H9 (cell line): ENCODE results near the gene AHNAK. TPM values are rescaled to one million over a fixed set of nuclear protein-coding genes. Genes with fewer than 3 reads are reported as not detected.

Experiments used
- DNase-seq: peaks from one replicate; pipeline ENCODE4 v3.0.0-alpha.2; 2017
- H2AFZ ChIP-seq: one replicate; pipeline ENCODE4 v1.6.1; 2013; ENCODE audit warnings: mild to moderate bottlenecking, low read length, control low read depth, moderate library complexity
- H2AK5ac ChIP-seq: 2 replicates; pipeline ENCODE4 v1.6.1; 2013; ENCODE audit warnings: low read length, control low read depth, mixed read lengths; ENCODE audit not compliant: insufficient read length
- H2BK120ac ChIP-seq: one replicate; pipeline ENCODE4 v1.6.1; 2013; ENCODE audit warnings: low read depth, mild to moderate bottlenecking, low read length, control low read depth, inconsistent platforms; ENCODE audit not compliant: poor library complexity, severe bottlenecking
- H2BK12ac ChIP-seq: 2 replicates; pipeline ENCODE4 v1.6.1; 2013; ENCODE audit warnings: low read length, control low read depth, mixed read lengths, low read depth; ENCODE audit not compliant: insufficient read length
- H2BK15ac ChIP-seq: 2 replicates; pipeline ENCODE4 v1.6.1; 2013; ENCODE audit warnings: low read depth, low read length, control low read depth
- H2BK20ac ChIP-seq: one replicate; pipeline ENCODE4 v1.6.1; 2013; ENCODE audit warnings: low read depth, mild to moderate bottlenecking, low read length, control low read depth, inconsistent platforms; ENCODE audit not compliant: poor library complexity, severe bottlenecking
- H2BK5ac ChIP-seq: 2 replicates; pipeline ENCODE4 v1.6.1; 2013; ENCODE audit warnings: low read length, control low read depth, mixed read lengths; ENCODE audit not compliant: insufficient read length
- H3K14ac ChIP-seq: 2 replicates; pipeline ENCODE4 v1.6.1; 2013; ENCODE audit warnings: low read length, control low read depth; ENCODE audit not compliant: insufficient read depth
- H3K18ac ChIP-seq: 2 replicates; pipeline ENCODE4 v1.6.1; 2013; ENCODE audit warnings: low read depth, mild to moderate bottlenecking, mixed read lengths, low read length, control low read depth; ENCODE audit not compliant: insufficient read length
- H3K23ac ChIP-seq: 2 replicates; pipeline ENCODE4 v1.6.1; 2013; ENCODE audit warnings: low read length, control low read depth, mixed read lengths, low read depth; ENCODE audit not compliant: insufficient read length
- H3K23me2 ChIP-seq: 2 replicates; pipeline ENCODE4 v1.6.1; 2013; ENCODE audit warnings: low read depth, mild to moderate bottlenecking, mixed read lengths, low read length, control low read depth; ENCODE audit not compliant: insufficient read length, poor library complexity, severe bottlenecking
- H3K27ac ChIP-seq: 2 replicates; pipeline ENCODE4 v1.5.1; 2013; ENCODE audit warnings: low read length, control low read depth, mixed read lengths, low read depth; ENCODE audit not compliant: insufficient read length
- H3K27me3 ChIP-seq: 2 replicates; pipeline ENCODE4 v1.6.1; 2013; ENCODE audit warnings: low read length, control low read depth, inconsistent platforms; ENCODE audit not compliant: insufficient read depth
- H3K4ac ChIP-seq: 2 replicates; pipeline ENCODE4 v1.6.1; 2013; ENCODE audit warnings: low read depth, mild to moderate bottlenecking, control low read depth, inconsistent platforms, low read length, moderate library complexity
- H3K4me1 ChIP-seq: 2 replicates; pipeline ENCODE4 v1.6.1; 2013; ENCODE audit warnings: low read length, control low read depth, inconsistent platforms; ENCODE audit not compliant: insufficient read depth
- H3K4me2 ChIP-seq: 2 replicates; pipeline ENCODE4 v1.6.1; 2013; ENCODE audit warnings: low read length, control low read depth, mixed read lengths; ENCODE audit not compliant: insufficient read length, insufficient read depth
- H3K56ac ChIP-seq: 2 replicates; pipeline ENCODE4 v1.6.1; 2013; ENCODE audit warnings: low read depth, mild to moderate bottlenecking, mixed read lengths, low read length, control low read depth; ENCODE audit not compliant: insufficient read length
- H3K79me1 ChIP-seq: 2 replicates; pipeline ENCODE4 v1.6.1; 2013; ENCODE audit warnings: low read depth, mild to moderate bottlenecking, moderate library complexity, low read length, control low read depth, inconsistent platforms; ENCODE audit not compliant: insufficient read depth, poor library complexity, severe bottlenecking
- H3K79me2 ChIP-seq: 2 replicates; pipeline ENCODE4 v1.6.1; 2013; ENCODE audit warnings: low read length, control low read depth, inconsistent platforms; ENCODE audit not compliant: insufficient read depth
- H3K9ac ChIP-seq: 2 replicates; pipeline ENCODE4 v1.6.1; 2013; ENCODE audit warnings: low read length, control low read depth, mixed read lengths; ENCODE audit not compliant: insufficient read length; ENCODE audit errors: extremely low read depth
- H3K9me3 ChIP-seq: one replicate; pipeline ENCODE4 v1.6.1; 2013; ENCODE audit warnings: low read depth, low read length, inconsistent platforms; ENCODE audit not compliant: control insufficient read depth
- H3T11ph ChIP-seq: one replicate; pipeline ENCODE4 v1.6.1; 2013; ENCODE audit warnings: mild to moderate bottlenecking, low read length, control low read depth, inconsistent platforms
- H4K20me1 ChIP-seq: one replicate; pipeline ENCODE4 v1.6.1; 2013; ENCODE audit not compliant: control insufficient read depth, insufficient read length, insufficient read depth
- H4K5ac ChIP-seq: 2 replicates; pipeline ENCODE4 v1.6.1; 2013; ENCODE audit warnings: low read depth, mild to moderate bottlenecking, mixed read lengths, low read length, control low read depth; ENCODE audit not compliant: insufficient read length
- H4K8ac ChIP-seq: replicated peaks from 2 replicates; pipeline ENCODE4 v1.6.1; 2013; ENCODE audit warnings: low read length, control low read depth, mixed read lengths, low read depth; ENCODE audit not compliant: insufficient read length
- H4K91ac ChIP-seq: 2 replicates; pipeline ENCODE4 v1.6.1; 2013; ENCODE audit warnings: low read depth, mild to moderate bottlenecking, moderate library complexity, mixed read lengths, low read length, control low read depth; ENCODE audit not compliant: insufficient read length
- H3K27ac Mint-ChIP-seq, 3 experiments: 2 replicates in 2 of 3; 3 replicates in 1 of 3; pipeline ENCODE4 v1.8.0; 2020 to 2021; ENCODE audit warnings: mixed read lengths in 3 of 3, mild to moderate bottlenecking in 1 of 3, moderate library complexity in 1 of 3
- H3K27me3 Mint-ChIP-seq: 2 replicates; pipeline ENCODE4 v1.8.0; 2021; ENCODE audit warnings: low read depth, mild to moderate bottlenecking, moderate library complexity, mixed read lengths
- H3K36me3 Mint-ChIP-seq, 3 experiments: 2 replicates in 2 of 3; 3 replicates in 1 of 3; pipeline ENCODE4 v1.8.0; 2020 to 2021; ENCODE audit warnings: low read depth in 3 of 3, mixed read lengths in 3 of 3; ENCODE audit not compliant: insufficient read depth in 1 of 3
- H3K4me1 Mint-ChIP-seq, 2 experiments: 2 replicates each; pipeline ENCODE4 v1.8.0; 2020; ENCODE audit warnings: mixed read lengths in 2 of 2
- H3K4me3 Mint-ChIP-seq, 2 experiments: 2 replicates in 1 of 2; 3 replicates in 1 of 2; pipeline ENCODE4 v1.8.0; 2020 to 2021; ENCODE audit warnings: mild to moderate bottlenecking in 2 of 2, mixed read lengths in 2 of 2, moderate library complexity in 1 of 2
- H3K9me3 Mint-ChIP-seq, 2 experiments: 2 replicates in 1 of 2; 3 replicates in 1 of 2; pipeline ENCODE4 v1.8.0; 2020; ENCODE audit warnings: mild to moderate bottlenecking in 2 of 2, mixed read lengths in 2 of 2, moderate library complexity in 1 of 2
- CTCF ChIP-seq: fragments of 200-600 bp; sonication (generic); conservative IDR thresholded peaks from 3 replicates; pipeline ENCODE4 v1.8.0; 2021; ENCODE audit warnings: antibody characterized with exemption, mild to moderate bottlenecking
- WGBS: extraction: QIAGEN DNeasy Blood & Tissue Kit; methylation state at CpG from one replicate; pipeline ENCODE4 v1.1.7; 2013; ENCODE audit warnings: missing lambda C conversion rate, low lambda C conversion rate, mixed read lengths; ENCODE audit not compliant: insufficient read length; ENCODE audit errors: extremely low coverage; 5-methylcytosine and 5-hydroxymethylcytosine counted together
- total RNA-seq: library from RNA; stranded (reverse); gene quantifications from 2 replicates; pipeline ENCODE4 v1.2.1, GENCODE V29; 2021

Gene AHNAK
- total RNA-seq, 1 experiment from 2014 or later = 15.2 TPM

DNA sequence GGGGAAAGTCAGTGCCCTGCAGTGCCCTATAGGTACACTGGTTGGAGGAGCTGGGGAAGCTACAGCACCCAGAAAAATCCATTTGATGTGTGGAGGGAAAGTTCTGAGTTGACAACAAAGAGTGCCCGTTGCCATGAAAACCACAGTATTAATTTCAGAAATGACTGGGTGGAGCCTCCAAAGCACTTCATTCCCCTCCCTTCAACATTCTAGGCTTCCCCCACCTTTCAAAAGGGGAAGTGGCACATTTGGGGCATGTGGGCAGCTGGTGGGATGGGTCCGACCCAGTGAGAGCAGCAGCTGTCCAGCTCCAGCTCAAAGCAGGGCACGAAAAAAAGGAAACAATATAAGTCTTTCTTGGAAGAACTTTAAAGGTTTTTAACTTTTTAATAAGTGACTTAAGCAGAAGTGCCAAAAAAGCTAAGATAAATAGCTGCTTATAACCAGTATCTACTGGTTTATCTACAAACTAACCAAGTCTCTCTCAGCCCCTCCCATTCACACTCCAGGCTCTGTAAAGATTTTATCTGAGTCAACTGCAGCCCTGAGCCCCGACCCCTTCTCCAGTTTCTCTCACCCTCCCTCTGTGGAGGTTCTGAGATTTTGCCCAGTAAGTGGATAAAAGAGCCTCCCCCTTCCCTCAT lies 9.0 kb upstream of the AHNAK start:
- no peak overlapping the region for H3K4ac ChIP-seq
- H2AFZ ChIP-seq = no peak overlapping the region
- peaks cover 67 to 80% of the 10 kb centered on the region in 2 experiments for H3K4me1 Mint-ChIP-seq
- H3K23me2 ChIP-seq = no peaks in the 10 kb centered on the region
- H3K79me2 ChIP-seq = no peaks in the 10 kb centered on the region
- peaks cover 2% of the 10 kb centered on the region for H4K20me1 ChIP-seq
- no peak overlapping the region for H2BK120ac ChIP-seq
- DNase-seq = no peak
- H3K27me3 Mint-ChIP-seq = peaks cover 10% of the 10 kb centered on the region
- no peak overlapping the region for H4K8ac ChIP-seq
- no peak overlapping the region for H2AK5ac ChIP-seq
- H2BK20ac ChIP-seq = no peak overlapping the region
- no peak overlapping the region for H3K9ac ChIP-seq
- H3T11ph ChIP-seq = no peak overlapping the region
- no peak overlapping the region for H4K91ac ChIP-seq
- no peak overlapping the region for H3K18ac ChIP-seq
- no peak overlapping the region for H3K27ac ChIP-seq
- no peaks in the 10 kb centered on the region for H3K9me3 ChIP-seq
- H3K36me3 Mint-ChIP-seq = peaks cover 23 to 53% (median 40%) of the 10 kb centered on the region in 3 experiments
- WGBS = no CpG with 5 or more reads among the region's 4 CpGs
- H2BK15ac ChIP-seq = no peak overlapping the region
- H2BK12ac ChIP-seq = no peak overlapping the region
- peaks cover 22% of the 10 kb centered on the region; the same call in 1 of the 2 replicates for H3K4me1 ChIP-seq
- no peak overlapping the region for H4K5ac ChIP-seq
- H3K4me3 Mint-ChIP-seq = peak overlapping the region in 1 of 2 experiments; percentile 51; a peak in 1 of 5 replicates
- H3K27me3 ChIP-seq = no peaks in the 10 kb centered on the region
- H3K79me1 ChIP-seq = no peaks in the 10 kb centered on the region
- H3K56ac ChIP-seq = no peak overlapping the region
- H3K4me2 ChIP-seq = no peak overlapping the region
- no peak overlapping the region for H3K23ac ChIP-seq
- peak overlapping the region; percentile 93 to 98 (median 96); a peak in 6 of 7 replicates for H3K27ac Mint-ChIP-seq
- no peak overlapping the region for H2BK5ac ChIP-seq
- TF ChIP-seq CTCF = no peak
- no peaks in the 10 kb centered on the region; a peak in 2 of 5 replicates for H3K9me3 Mint-ChIP-seq
- H3K14ac ChIP-seq = no peak overlapping the region
